K562 (cell line): Measurements from ENCODE around the gene CNDP1. TPM values are rescaled to one million over a fixed set of nuclear protein-coding genes. Genes with fewer than 3 reads are reported as not detected.

Experiments
- ATAC-seq: fragments of 200-7000 bp; cut with Tn5 transposase; 3 replicates; pipeline ENCODE4 v1.9.1; 2020; ENCODE audit warnings: moderate library complexity
- BruUV-seq: library from RNA; stranded (reverse); fragments of 400-500 nt; replicated peaks from 2 replicates; lab custom pipeline; 2021; lab: Mats Ljungman, UMichigan
- CTCF ChIA-PET: fragments of 300-600 bp; formaldehyde crosslinking; extraction: SDS; loops from one replicate; lab custom pipeline; 2021; ENCODE audit warnings: low intra/inter-chr PET ratio; lab: Yijun Ruan, JAX
- POLR2A ChIA-PET: fragments of 300-600, 350-650 bp; sonication (Branson Sonifier 250); formaldehyde crosslinking; extraction: SDS; loops from one replicate; lab custom pipeline; 2021; ENCODE audit warnings: antibody characterized with exemption, inconsistent platforms; lab: Yijun Ruan, JAX
- DNase-seq, 4 experiments: peaks; one replicate each; pipeline versions ENCODE4 v3.0.0 to v3.0.0-alpha.2; 2011 to 2018; ENCODE audit warnings: low spot score in 3 of 4, mixed read lengths in 3 of 4; ENCODE audit errors: extremely low read depth in 1 of 4
- FAIRE-seq: peaks from 2 replicates; lab custom pipeline; 2011; peaks lifted over from hg19 to GRCh38; lab: Jason Lieb, UNC
- H2AFZ ChIP-seq: 2 replicates; pipeline ENCODE4 v1.6.0; 2011; ENCODE audit warnings: low read depth, low read length, control low read depth, inconsistent platforms
- H3K27ac ChIP-seq: fragments of 200-600 bp; 3 replicates; pipeline ENCODE4 v1.8.0; 2011; ENCODE audit warnings: low read depth, mild to moderate bottlenecking, control low read depth, inconsistent platforms, low read length, moderate library complexity, mixed read lengths; ENCODE audit errors: extremely low read depth
- H3K27me3 ChIP-seq, 2 experiments: fragments of 300-600 bp in 1 of 2; 2 replicates in 1 of 2; 3 replicates in 1 of 2; pipeline versions ENCODE4 v1.6.0 to v1.8.0; 2011; ENCODE audit warnings: inconsistent platforms in 2 of 2, low read length in 2 of 2, mild to moderate bottlenecking in 1 of 2, mixed read lengths in 1 of 2, moderate library complexity in 1 of 2; ENCODE audit not compliant: control insufficient read depth in 2 of 2, insufficient read depth in 2 of 2
- H3K36me3 ChIP-seq: fragments of 300-600 bp; 3 replicates; pipeline ENCODE4 v1.8.0; 2011; ENCODE audit warnings: mild to moderate bottlenecking, low read length, inconsistent platforms; ENCODE audit not compliant: control insufficient read depth, insufficient read depth
- H3K4me1 ChIP-seq, 2 experiments: fragments of 200-600 bp in 1 of 2; replicated peaks in 1 of 2; 2 replicates in 1 of 2; 3 replicates in 1 of 2; pipeline versions ENCODE4 v1.5.1 to v1.8.0; 2011; ENCODE audit warnings: inconsistent platforms in 2 of 2, low read length in 2 of 2, mild to moderate bottlenecking in 1 of 2, mixed read lengths in 1 of 2, moderate library complexity in 1 of 2; ENCODE audit not compliant: control insufficient read depth in 2 of 2, insufficient read depth in 2 of 2
- H3K4me2 ChIP-seq: 2 replicates; pipeline ENCODE4 v1.6.1; 2011; ENCODE audit warnings: low read length, control low read depth, inconsistent platforms, mixed read lengths; ENCODE audit not compliant: insufficient read depth
- H3K4me3 ChIP-seq: fragments of 200-600 bp; sonication (generic), shearing (Covaris generic); 2 replicates; pipeline ENCODE4 v1.5.1; 2016; ENCODE audit warnings: control low read depth, inconsistent platforms
- H3K79me2 ChIP-seq: fragments of 200-600 bp; 3 replicates; pipeline ENCODE4 v1.8.0; 2011; ENCODE audit warnings: low read length, inconsistent platforms; ENCODE audit not compliant: control insufficient read depth, insufficient read depth
- H3K9ac ChIP-seq, 2 experiments: 2 replicates each; pipeline versions ENCODE4 v1.6.0 to v1.6.1; 2011; ENCODE audit warnings: low read depth in 2 of 2, low read length in 2 of 2, control low read depth in 1 of 2, inconsistent platforms in 1 of 2, mild to moderate bottlenecking in 1 of 2, mixed read lengths in 1 of 2; ENCODE audit not compliant: insufficient read depth in 1 of 2
- H3K9me1 ChIP-seq: one replicate; pipeline ENCODE4 v1.6.0; 2011; ENCODE audit warnings: inconsistent platforms, mild to moderate bottlenecking, low read length, moderate library complexity; ENCODE audit not compliant: control insufficient read depth, insufficient read depth
- H3K9me3 ChIP-seq: replicated peaks from 2 replicates; pipeline ENCODE4 v1.5.1; 2011; ENCODE audit warnings: low read depth, low read length, inconsistent platforms; ENCODE audit not compliant: control insufficient read depth, insufficient read depth
- H4K20me1 ChIP-seq: replicated peaks from 2 replicates; pipeline ENCODE4 v1.6.1; 2011; ENCODE audit warnings: low read length, inconsistent platforms, mixed read lengths; ENCODE audit not compliant: control insufficient read depth, insufficient read depth
- ATF3 ChIP-seq, 2 experiments: fragments of 450-650 bp in 1 of 2; sonication (generic) in 1 of 2; formaldehyde crosslinking in 1 of 2; IDR thresholded peaks in 1 of 2; conservative IDR thresholded peaks in 1 of 2; 2 replicates each; pipeline versions ENCODE4 v1.6.1 to v1.8.1; 2016 to 2023; ENCODE audit warnings: mild to moderate bottlenecking in 2 of 2, moderate library complexity in 2 of 2, inconsistent platforms in 1 of 2, missing genetic modification reagents in 1 of 2
- CREB3 ChIP-seq: fragments of 450-650 bp; conservative IDR thresholded peaks from 2 replicates; pipeline ENCODE4 v1.6.1; 2016; ENCODE audit warnings: missing genetic modification characterization, low read depth, mild to moderate bottlenecking, missing compliant biosample characterization, moderate library complexity
- ELF2 ChIP-seq: fragments of 250-450 bp; sonication (Bioruptor Pico); IDR thresholded peaks from 2 replicates; pipeline ENCODE4 v1.5.0; 2021; ENCODE audit warnings: mild to moderate bottlenecking
- GABPA ChIP-seq: fragments of 200-800 bp; sonication (Bioruptor generic); conservative IDR thresholded peaks from 2 replicates; pipeline ENCODE4 v1.6.1; 2016; ENCODE audit warnings: low read depth, missing genetic modification characterization, missing compliant biosample characterization
- HLTF ChIP-seq: fragments of 450-650 bp; IDR thresholded peaks from 2 replicates; pipeline ENCODE4 v1.6.1; 2016
- MEF2D ChIP-seq: conservative IDR thresholded peaks from 2 replicates; pipeline ENCODE4 v1.6.1; 2016; ENCODE audit warnings: low read depth, missing genetic modification characterization, missing compliant biosample characterization
- NR2F6 ChIP-seq: fragments of 450-650 bp; formaldehyde crosslinking; IDR thresholded peaks from 2 replicates; pipeline ENCODE4 v1.4.0; 2020; ENCODE audit warnings: mild to moderate bottlenecking
- PHTF2 ChIP-seq: fragments of 250-450 bp; sonication (Bioruptor Pico); IDR thresholded peaks from 2 replicates; pipeline ENCODE4 v1.5.0; 2021; ENCODE audit warnings: mild to moderate bottlenecking
- SRF ChIP-seq, 2 experiments: fragments of 250-450, 450-650 bp in 1 of 2; sonication (Bioruptor Pico) in 1 of 2; sonication (generic) in 1 of 2; formaldehyde crosslinking; IDR thresholded peaks; 2 replicates each; pipeline versions ENCODE4 v1.5.0 to v1.5.1; 2020 to 2022; ENCODE audit warnings: mild to moderate bottlenecking in 1 of 2, missing genetic modification reagents in 1 of 2
- TEAD2 ChIP-seq: fragments of 450-650 bp; IDR thresholded peaks from 2 replicates; pipeline ENCODE4 v1.6.1; 2016; ENCODE audit warnings: missing genetic modification characterization, control low read depth, missing compliant biosample characterization
- UBTF ChIP-seq, 2 experiments: IDR thresholded peaks; 2 replicates each; pipeline ENCODE4 v1.6.1; 2012; ENCODE audit warnings: improper control_type of control experiment in 2 of 2, low read depth in 2 of 2, low read length in 2 of 2, borderline replicate concordance in 1 of 2
- ZBTB8A ChIP-seq: fragments of 450-650 bp; IDR thresholded peaks from 2 replicates; pipeline ENCODE4 v1.6.1; 2018; ENCODE audit warnings: mild to moderate bottlenecking, moderate library complexity; ENCODE audit not compliant: partially characterized antibody
- ZFP91 ChIP-seq: sonication (generic); formaldehyde crosslinking; IDR thresholded peaks from 2 replicates; pipeline ENCODE4 v1.8.0; 2022; ENCODE audit warnings: mild to moderate bottlenecking, missing genetic modification reagents
- ZNF217 ChIP-seq: sonication (generic); formaldehyde crosslinking; IDR thresholded peaks from 2 replicates; pipeline ENCODE4 v1.8.0; 2022; ENCODE audit warnings: mild to moderate bottlenecking, missing genetic modification reagents
- ZNF316 ChIP-seq: fragments of 450-650 bp; IDR thresholded peaks from 2 replicates; pipeline ENCODE4 v1.6.1; 2016
- ZNF324 ChIP-seq: fragments of 250-450 bp; sonication (Bioruptor Pico); IDR thresholded peaks from 2 replicates; pipeline ENCODE4 v1.4.0; 2020; ENCODE audit warnings: mild to moderate bottlenecking
- in situ Hi-C: fragments of 300-500 bp; cut with MboI; formaldehyde crosslinking; loops from 4 replicates; pipeline ENCODE4 v1.15.0; 2018; ENCODE audit warnings: inconsistent platforms, mixed read lengths
- intact Hi-C: fragments of 100-400 bp; cut with micrococcal nuclease; formaldehyde crosslinking; loops from 2 replicates; pipeline ENCODE4 v1.14.2; 2022
- polyA plus RNA-seq, 8 experiments: library from polyadenylated mRNA; depleted of rRNA in 4 of 8; stranded (reverse) in 5 of 8; unstranded in 3 of 8; fragments of >200 nt; fragmentation: Nextera tagmentation in 2 of 8; fragmentation: Illumina TruSeq in 1 of 8; extraction: Ambion mirVana in 2 of 8; extraction: Trizol in 1 of 8; gene quantifications; 2 replicates each; pipeline versions ENCODE4 v1.2.1 to v1.2.3, GENCODE V29; 2011 to 2014; ENCODE audit warnings: inconsistent platforms in 1 of 8, missing spikeins in 1 of 8
- total RNA-seq, 7 experiments: library from RNA; depleted of rRNA in 6 of 7; stranded (reverse); fragments of >200 nt in 6 of 7; fragmentation: Illumina TruSeq in 2 of 7; extraction: Trizol in 2 of 7; gene quantifications; 2 replicates each; pipeline versions ENCODE4 v1.2.1 to v1.2.3, GENCODE V29; 2011 to 2021; ENCODE audit warnings: low replicate concordance in 1 of 7

CNDP1 gene
- total and polyA plus RNA-seq, 9 of the 15 experiments (the other 6 are each of a cell fraction or from before 2014, with no cell fraction given), result not detected

GRCh38 chr18:74595431-74595830, 61.1 kb downstream of the CNDP1 start:
- no peak overlapping the region for H2AFZ ChIP-seq
- intact Hi-C loops, result no loop called here
- no peak overlapping the region for H3K4me3 ChIP-seq
- no peak overlapping the region for H3K9ac ChIP-seq
- in situ Hi-C loops, result no loop called here
- no peaks in the 10 kb centered on the region for H3K36me3 ChIP-seq
- ChIA-PET POLR2A (interaction anchor here (0.5 kb wide), 1 partner anchor 540 kb away, joined by 3 read pairs; no protein-coding TSS in a partner anchor), CTCF (no interaction called here)
- TF ChIP-seq ATF3 (IDR thresholded peaks at IDR 0.05) (no peak), ATF3 (CRISPR knock-in tag; conservative IDR thresholded peaks at IDR 0.05) (no peak), ZNF324 (CRISPR knock-in tag) (no peak), CREB3 (tag) (no peak), NR2F6 (CRISPR knock-in tag) (no peak), ZNF316 (no peak), UBTF (IDR thresholded peaks at IDR 0.05; ENCODE audit: borderline replicate concordance in 1 of 2, low read depth in 2 of 2, low read length in 2 of 2) (no peak), HLTF (no peak), ZNF217 (CRISPR knock-in tag) (no peak), ZBTB8A (no peak), ELF2 (CRISPR knock-in tag) (no peak), PHTF2 (CRISPR knock-in tag) (no peak), SRF (CRISPR knock-in tag; IDR thresholded peaks at IDR 0.05) (no peak), ZFP91 (CRISPR knock-in tag) (no peak), MEF2D (tag) (no peak), TEAD2 (tag) (no peak), GABPA (tag) (no peak)
- no peak for ATAC-seq
- H3K4me1 ChIP-seq, result peaks cover 4 to 13% of the 10 kb centered on the region in 2 experiments; a peak in 2 of 5 replicates
- no TSS peak for BruUV-seq
- H3K27ac ChIP-seq, result no peak overlapping the region
- H3K9me3 ChIP-seq, result no peaks in the 10 kb centered on the region
- H3K9me1 ChIP-seq, result no peaks in the 10 kb centered on the region
- no peak for DNase-seq
- peaks cover 34% of the 10 kb centered on the region for H3K79me2 ChIP-seq
- H3K4me2 ChIP-seq, result no peak overlapping the region
- H3K27me3 ChIP-seq, result no peaks in the 10 kb centered on the region
- FAIRE-seq, result no peak
- no peaks in the 10 kb centered on the region for H4K20me1 ChIP-seq
